IPS-20b (cell line): ENCODE measurements around the gene KCNQ1.

Experiments used
- H3K27ac ChIP-seq: one replicate; pipeline ENCODE4 v1.5.1; 2013; ENCODE audit warnings: low read length
- H3K27me3 ChIP-seq: 2 replicates; pipeline ENCODE4 v1.6.1; 2013; ENCODE audit warnings: mild to moderate bottlenecking, low read length, inconsistent platforms; ENCODE audit not compliant: insufficient read depth
- H3K36me3 ChIP-seq: 2 replicates; pipeline ENCODE4 v1.6.1; 2013; ENCODE audit warnings: low read depth, mild to moderate bottlenecking, inconsistent platforms, low read length, moderate library complexity; ENCODE audit not compliant: insufficient read depth
- H3K4me1 ChIP-seq: 2 replicates; pipeline ENCODE4 v1.6.1; 2013; ENCODE audit warnings: mild to moderate bottlenecking, control low read depth, inconsistent platforms, low read length, moderate library complexity; ENCODE audit not compliant: insufficient read depth
- H3K4me3 ChIP-seq: 2 replicates; pipeline ENCODE4 v1.5.1; 2013; ENCODE audit warnings: mild to moderate bottlenecking, low read length, inconsistent platforms
- H3K9ac ChIP-seq: 2 replicates; pipeline ENCODE4 v1.6.1; 2013; ENCODE audit warnings: low read depth, mild to moderate bottlenecking, inconsistent platforms, low read length, moderate library complexity
- H3K9me3 ChIP-seq: 2 replicates; pipeline ENCODE4 v1.6.1; 2013; ENCODE audit warnings: mild to moderate bottlenecking, low read depth, low read length, inconsistent platforms; ENCODE audit not compliant: insufficient read depth

Gene KCNQ1

GRCh38 chr11:2440646-2441045, 4.2 kb upstream of the KCNQ1 start:
- no peaks in the 10 kb centered on the region for H3K36me3 ChIP-seq
- no peak overlapping the region for H3K9ac ChIP-seq
- no peaks in the 10 kb centered on the region for H3K4me1 ChIP-seq
- no peaks in the 10 kb centered on the region for H3K9me3 ChIP-seq
- peaks cover 79% of the 10 kb centered on the region for H3K27me3 ChIP-seq
- H3K27ac ChIP-seq, result no peak overlapping the region
- H3K4me3 ChIP-seq, result no peak overlapping the region

GRCh38 chr11:2441171-2441570, 3.6 kb upstream of the KCNQ1 start:
- Histone ChIP-seq H3K4me3 (no peak overlapping the region), H3K27me3 (peaks cover 80% of the 10 kb centered on the region), H3K36me3 (no peaks in the 10 kb centered on the region), H3K4me1 (no peaks in the 10 kb centered on the region), H3K9me3 (no peaks in the 10 kb centered on the region), H3K9ac (no peak overlapping the region), H3K27ac (no peak overlapping the region)

GRCh38 chr11:2442589-2442988, 2.2 kb upstream of the KCNQ1 start:
- Histone ChIP-seq H3K27me3 (peaks cover 89% of the 10 kb centered on the region), H3K9ac (no peak overlapping the region)

GRCh38 chr11:2443406-2443805, 1.4 kb upstream of the KCNQ1 start:
- peaks cover 89% of the 10 kb centered on the region for H3K27me3 ChIP-seq
- no peak overlapping the region for H3K27ac ChIP-seq
- H3K4me3 ChIP-seq, result no peak overlapping the region
- no peak overlapping the region for H3K9ac ChIP-seq
- no peaks in the 10 kb centered on the region for H3K36me3 ChIP-seq
- H3K9me3 ChIP-seq, result no peaks in the 10 kb centered on the region
- no peaks in the 10 kb centered on the region for H3K4me1 ChIP-seq

More at GRCh38 chr11:2442589-2442988, 2.2 kb upstream of the KCNQ1 start:
- H3K27ac ChIP-seq, result no peak overlapping the region
- H3K9me3 ChIP-seq, result no peaks in the 10 kb centered on the region
- H3K4me3 ChIP-seq, result no peak overlapping the region
- H3K4me1 ChIP-seq, result no peaks in the 10 kb centered on the region
- H3K36me3 ChIP-seq, result no peaks in the 10 kb centered on the region

GRCh38 chr11:2443881-2444820, 657 bp upstream of the KCNQ1 start, which contains the start of gene TRPM5:
TSS of gene TRPM5 (minus strand) at chr11:2444514. CDS start at chr11:2423036, 21,478 bp downstream.
- H3K27ac ChIP-seq, result no peak within 1 kb of the TSS
- H3K27me3 ChIP-seq, result peaks cover 92% of the 10 kb centered on the region
- H3K36me3 ChIP-seq, result no peaks in the 10 kb centered on the region
- H3K4me1 ChIP-seq, result no peaks in the 10 kb centered on the region
- no peak within 1 kb of the TSS for H3K9ac ChIP-seq
- no peaks in the 10 kb centered on the region for H3K9me3 ChIP-seq
- peak within 1 kb of the TSS; percentile 62 for H3K4me3 ChIP-seq

- Histone ChIP-seq H3K27ac (no peak overlapping the region), H3K9me3 (no peaks in the 10 kb centered on the region), H3K27me3 (peaks cover 91% of the 10 kb centered on the region), H3K36me3 (no peaks in the 10 kb centered on the region), H3K4me1 (no peaks in the 10 kb centered on the region), H3K9ac (no peak overlapping the region), H3K4me3 (peak overlapping the region; percentile 59; the same call in 1 of the 2 replicates)
These were observed 1.1 kb downstream of the KCNQ1 start for GRCh38 chr11:2445746-2446551.

- H3K27ac ChIP-seq, result no peak overlapping the region
- no peak overlapping the region for H3K9ac ChIP-seq
- H3K4me1 ChIP-seq, result no peaks in the 10 kb centered on the region
- no peak overlapping the region for H3K4me3 ChIP-seq
- peaks cover 91% of the 10 kb centered on the region for H3K27me3 ChIP-seq
- no peaks in the 10 kb centered on the region for H3K9me3 ChIP-seq
- no peaks in the 10 kb centered on the region for H3K36me3 ChIP-seq
These were observed 1.9 kb downstream of the KCNQ1 start for GRCh38 chr11:2446590-2447252.

GRCh38 chr11:2447253-2447950, 2.6 kb downstream of the KCNQ1 start:
- H3K9me3 ChIP-seq, result no peaks in the 10 kb centered on the region

GRCh38 chr11:2447951-2448650, 3.3 kb downstream of the KCNQ1 start:
- no peaks in the 10 kb centered on the region for H3K4me1 ChIP-seq
- no peaks in the 10 kb centered on the region for H3K36me3 ChIP-seq
- no peak overlapping the region for H3K9ac ChIP-seq
- H3K4me3 ChIP-seq, result no peak overlapping the region
- H3K9me3 ChIP-seq, result no peaks in the 10 kb centered on the region
- peaks cover 91% of the 10 kb centered on the region for H3K27me3 ChIP-seq
- H3K27ac ChIP-seq, result no peak overlapping the region

More at GRCh38 chr11:2447253-2447950, 2.6 kb downstream of the KCNQ1 start:
- no peaks in the 10 kb centered on the region for H3K4me1 ChIP-seq
- no peak overlapping the region for H3K4me3 ChIP-seq
- no peak overlapping the region for H3K27ac ChIP-seq
- peaks cover 91% of the 10 kb centered on the region for H3K27me3 ChIP-seq
- no peaks in the 10 kb centered on the region for H3K36me3 ChIP-seq
- no peak overlapping the region for H3K9ac ChIP-seq

- Histone ChIP-seq H3K4me3 (no peak overlapping the region), H3K36me3 (no peaks in the 10 kb centered on the region), H3K9me3 (no peaks in the 10 kb centered on the region), H3K27ac (no peak overlapping the region), H3K27me3 (peaks cover 91% of the 10 kb centered on the region), H3K4me1 (no peaks in the 10 kb centered on the region), H3K9ac (no peak overlapping the region)
These were observed 4.1 kb downstream of the KCNQ1 start for GRCh38 chr11:2448661-2449547.
